ENCODE measurements around the gene ZNF32. TPM values are rescaled to one million over a fixed set of nuclear protein-coding genes. Genes with fewer than 3 reads are reported as not detected.

Gene ZNF32
- total and polyA plus RNA-seq, 7 donors = 46.5 to 145 (median 55.5) TPM

- H3K36me3 ChIP-seq (ENCODE audit: insufficient read depth in 1 of 2, low read depth in 1 of 2) = no peaks in the 10 kb centered on the region
- H3K27me3 ChIP-seq (ENCODE audit: insufficient read depth in 3 of 3, low read length in 2 of 3) = no peaks in the 10 kb centered on the region
- no peak overlapping the region for H3K27ac ChIP-seq
- no peaks in the 10 kb centered on the region for H3K4me1 ChIP-seq
- H3K4me3 ChIP-seq = no peak overlapping the region
- no peak for ATAC-seq
- TF ChIP-seq, protein P1, sequence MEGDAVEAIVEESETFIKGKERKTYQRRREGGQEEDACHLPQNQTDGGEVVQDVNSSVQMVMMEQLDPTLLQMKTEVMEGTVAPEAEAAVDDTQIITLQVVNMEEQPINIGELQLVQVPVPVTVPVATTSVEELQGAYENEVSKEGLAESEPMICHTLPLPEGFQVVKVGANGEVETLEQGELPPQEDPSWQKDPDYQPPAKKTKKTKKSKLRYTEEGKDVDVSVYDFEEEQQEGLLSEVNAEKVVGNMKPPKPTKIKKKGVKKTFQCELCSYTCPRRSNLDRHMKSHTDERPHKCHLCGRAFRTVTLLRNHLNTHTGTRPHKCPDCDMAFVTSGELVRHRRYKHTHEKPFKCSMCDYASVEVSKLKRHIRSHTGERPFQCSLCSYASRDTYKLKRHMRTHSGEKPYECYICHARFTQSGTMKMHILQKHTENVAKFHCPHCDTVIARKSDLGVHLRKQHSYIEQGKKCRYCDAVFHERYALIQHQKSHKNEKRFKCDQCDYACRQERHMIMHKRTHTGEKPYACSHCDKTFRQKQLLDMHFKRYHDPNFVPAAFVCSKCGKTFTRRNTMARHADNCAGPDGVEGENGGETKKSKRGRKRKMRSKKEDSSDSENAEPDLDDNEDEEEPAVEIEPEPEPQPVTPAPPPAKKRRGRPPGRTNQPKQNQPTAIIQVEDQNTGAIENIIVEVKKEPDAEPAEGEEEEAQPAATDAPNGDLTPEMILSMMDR (IDR thresholded peaks at IDR 0.05) = no peak
- intact Hi-C loops (cut with DNase I) = no loop called here
- no peaks in the 10 kb centered on the region for H3K9me3 ChIP-seq
- DNase-seq = no peak
- WGBS, 3 donors = 74 to 81% (median 79%) methylated on average over 8 of the region's 8 CpGs
Measured at GRCh38 chr10:43655311-43655710, 6.6 kb upstream of the ZNF32 start.

DNA sequence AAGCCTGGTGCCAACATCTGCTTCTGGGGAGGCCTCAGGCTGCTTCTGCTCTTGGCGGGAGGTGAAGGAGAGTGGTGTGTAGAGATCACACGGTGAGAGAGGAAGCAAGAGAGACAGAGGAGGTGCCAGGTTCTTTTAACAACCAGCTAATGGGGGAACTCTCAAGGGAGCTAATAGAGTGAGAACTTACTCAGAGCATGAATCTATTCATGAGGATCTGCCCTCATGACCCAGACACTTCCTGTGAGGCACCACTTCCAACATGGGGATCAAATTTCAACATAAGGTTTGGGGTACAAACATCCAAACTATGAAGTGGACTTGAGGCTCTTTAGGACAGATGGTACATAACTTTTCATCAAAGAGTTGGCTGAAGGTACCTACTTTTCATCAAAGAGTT is 5.1 kb upstream of the ZNF32 start:
- no peak for ATAC-seq

GRCh38 chr10:43649185-43649523 is 473 bp upstream of the ZNF32 start:
- Histone ChIP-seq H3K27me3 (ENCODE audit: insufficient read depth in 3 of 3, low read length in 2 of 3) (no peaks in the 10 kb centered on the region), H3K9me3 (peaks cover 33% of the 10 kb centered on the region), H3K27ac (peak overlapping the region; percentile 90), H3K4me3 (peak overlapping the region; percentile 92), H3K36me3 (ENCODE audit: insufficient read depth in 1 of 2, low read depth in 1 of 2) (peaks cover 21 to 22% of the 10 kb centered on the region in 2 donors), H3K4me1 (no peaks in the 10 kb centered on the region)
- TF ChIP-seq, protein P1 (IDR thresholded peaks at IDR 0.05) = no peak
- intact Hi-C loops (cut with DNase I) = loop anchor here (5.0 to 10.0 kb wide), 2 partner anchors 42 to 74 kb away; partner anchors contain the start of genes ZNF239 (in 1 of the 2) and ZNF485 (in 1 of the 2)
- DNase-seq = no peak
- 22 to 24% (median 24%) methylated on average over 14 of the region's 14 CpGs for WGBS, 3 donors
- ATAC-seq = peak in 2 of 4 donors; percentile 5 to 19

More for the DNA sequence above, 5.1 kb upstream of the ZNF32 start:
- H3K4me1 ChIP-seq = no peaks in the 10 kb centered on the region
- no peaks in the 10 kb centered on the region for H3K9me3 ChIP-seq
- no peaks in the 10 kb centered on the region for H3K36me3 ChIP-seq (ENCODE audit: insufficient read depth in 1 of 2, low read depth in 1 of 2)
- intact Hi-C loops (cut with DNase I) = no loop called here
- DNase-seq = no peak
- WGBS, 3 donors = 48 to 58% (median 48%) methylated on average over 2 of the region's 2 CpGs
- H3K27ac ChIP-seq = no peak overlapping the region
- TF ChIP-seq, protein P1 (IDR thresholded peaks at IDR 0.05) = no peak
- H3K27me3 ChIP-seq (ENCODE audit: insufficient read depth in 3 of 3, low read length in 2 of 3) = no peaks in the 10 kb centered on the region
- no peak overlapping the region for H3K4me3 ChIP-seq

DNA sequence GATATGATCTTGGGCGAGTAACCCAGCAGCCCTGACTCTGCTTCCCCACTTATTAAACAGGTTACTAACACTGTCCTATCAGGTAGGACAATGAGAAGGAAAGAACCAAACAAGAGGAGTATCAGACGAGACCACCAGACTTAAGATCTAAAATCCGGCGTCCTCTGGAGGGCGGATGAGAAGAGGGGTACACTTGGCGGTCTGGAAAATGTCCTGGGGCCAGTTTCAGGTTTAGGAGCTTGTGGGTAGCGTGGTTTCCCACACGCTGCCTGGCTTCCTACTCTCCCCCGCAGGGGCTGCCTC is 635 bp downstream of the ZNF32 start:
- H3K36me3 ChIP-seq (ENCODE audit: insufficient read depth in 1 of 2, low read depth in 1 of 2) = peaks cover 29 to 33% of the 10 kb centered on the region in 2 donors
- peak in 1 of 4 donors; percentile 1 for ATAC-seq
- H3K9me3 ChIP-seq = peaks cover 44% of the 10 kb centered on the region
- peak overlapping the region; percentile 92 for H3K4me3 ChIP-seq
- H3K27ac ChIP-seq = peak overlapping the region; percentile 90
- TF ChIP-seq, protein P1 (IDR thresholded peaks at IDR 0.05) = no peak
- no peak for DNase-seq
- intact Hi-C loops (cut with DNase I) = loop anchor here (5.0 to 10.0 kb wide), 2 partner anchors 41 to 73 kb away; partner anchors contain the start of genes ZNF239 (in 1 of the 2) and ZNF485 (in 1 of the 2)
- no peaks in the 10 kb centered on the region for H3K4me1 ChIP-seq
- WGBS, 3 donors = 16 to 25% (median 17%) methylated on average over 9 of the region's 9 CpGs
- no peaks in the 10 kb centered on the region for H3K27me3 ChIP-seq (ENCODE audit: insufficient read depth in 3 of 3, low read length in 2 of 3)

GRCh38 chr10:43647576-43647975 is 1.1 kb downstream of the ZNF32 start:
- TF ChIP-seq, protein P1 (IDR thresholded peaks at IDR 0.05) = no peak
- ATAC-seq (peak in 3 of 4 donors; percentile 20 to 34 (median 31)), DNase-seq (no peak)
- WGBS, 3 donors = 36 to 50% (median 36%) methylated on average over 6 of the region's 6 CpGs
- no peaks in the 10 kb centered on the region for H3K27me3 ChIP-seq (ENCODE audit: insufficient read depth in 3 of 3, low read length in 2 of 3)
- peak overlapping the region; percentile 92 for H3K4me3 ChIP-seq
- H3K4me1 ChIP-seq = no peaks in the 10 kb centered on the region
- H3K27ac ChIP-seq = peak overlapping the region; percentile 90
- H3K36me3 ChIP-seq (ENCODE audit: insufficient read depth in 1 of 2, low read depth in 1 of 2) = peaks cover 29 to 38% of the 10 kb centered on the region in 2 donors
- intact Hi-C loops (cut with DNase I) = loop anchor here (5.0 to 10.0 kb wide), 2 partner anchors 40 to 73 kb away; partner anchors contain the start of genes ZNF239 (in 1 of the 2) and ZNF485 (in 1 of the 2)
- H3K9me3 ChIP-seq = peaks cover 49% of the 10 kb centered on the region

Data from psoas muscle (tissue), 8 donors.